Measurements from ENCODE around the gene GEMIN2.

- TF ChIP-seq EZH2 (IDR thresholded peaks at IDR 0.05) (no peak), CTCF (IDR thresholded peaks at IDR 0.05) (no peak), EZH2phosphoT487 (IDR thresholded peaks at IDR 0.05) (no peak)
Measured at GRCh38 chr14:39083127-39083526, 31.0 kb upstream of the GEMIN2 start.
